Esophagus squamous epithelium (tissue), 4 donors: ENCODE measurements around the gene KIAA2012.

Source experiments
- CTCF ChIP-seq, 6 experiments: fragments of 450-650 bp in 4 of 6; fragments of 200-600 bp in 2 of 6; sonication (generic) in 2 of 6; IDR thresholded peaks; one replicate each; pipeline ENCODE4 v1.5.1; 2016 to 2019; ENCODE audit warnings: antibody characterized with exemption in 6 of 6, mild to moderate bottlenecking in 4 of 6, moderate library complexity in 4 of 6
- POLR2A ChIP-seq, 4 donors: fragments of 450-650 bp; IDR thresholded peaks; one replicate each; pipeline ENCODE4 v1.6.1; 2017; ENCODE audit warnings: antibody characterized with exemption in 4 of 4, mild to moderate bottlenecking in 4 of 4, moderate library complexity in 3 of 4

GRCh38 chr2:202116691-202117090, 43.6 kb downstream of the KIAA2012 start:
- TF ChIP-seq CTCF (IDR thresholded peaks at IDR 0.05) (no peak), POLR2A (IDR thresholded peaks at IDR 0.05) (no peak)
